Neural crest cell (in vitro differentiated cells): Measurements from ENCODE around the gene PCBP3. TPM values are rescaled to one million over a fixed set of nuclear protein-coding genes. Genes with fewer than 3 reads are reported as not detected.

ENCODE experiments used
- DNase-seq: peaks from one replicate; pipeline ENCODE4 v3.0.0; 2021; ENCODE audit warnings: low read depth, mixed read lengths, low spot score
- H3K27ac Mint-ChIP-seq: one replicate; pipeline ENCODE4 v1.8.0; 2021; ENCODE audit warnings: mild to moderate bottlenecking, mixed read lengths; ENCODE audit not compliant: unreplicated experiment
- H3K27me3 Mint-ChIP-seq: 2 replicates; pipeline ENCODE4 v1.8.0; 2021; ENCODE audit warnings: low read depth, mild to moderate bottlenecking, mixed read lengths
- H3K36me3 Mint-ChIP-seq: 2 replicates; pipeline ENCODE4 v1.8.0; 2021; ENCODE audit warnings: low read depth, mild to moderate bottlenecking, mixed read lengths
- H3K4me1 Mint-ChIP-seq: 2 replicates; pipeline ENCODE4 v1.8.0; 2021; ENCODE audit warnings: mixed read lengths
- H3K4me3 Mint-ChIP-seq: one replicate; pipeline ENCODE4 v1.8.0; 2021; ENCODE audit warnings: mild to moderate bottlenecking, mixed read lengths
- H3K9me3 Mint-ChIP-seq: 2 replicates; pipeline ENCODE4 v1.8.0; 2021; ENCODE audit warnings: mixed read lengths
- total RNA-seq: library from RNA; stranded (reverse); gene quantifications from 2 replicates; pipeline ENCODE4 v1.2.1, GENCODE V29; 2021
- TF ChIP-seq, protein P1 (sequence below): fragments of 200-600 bp; sonication (generic); conservative IDR thresholded peaks from 2 replicates; pipeline ENCODE4 v1.5.0; 2021; ENCODE audit warnings: antibody characterized with exemption, mild to moderate bottlenecking

Gene PCBP3
- total RNA-seq, 1 donor from 2014 or later: 5.1 TPM

DNA sequence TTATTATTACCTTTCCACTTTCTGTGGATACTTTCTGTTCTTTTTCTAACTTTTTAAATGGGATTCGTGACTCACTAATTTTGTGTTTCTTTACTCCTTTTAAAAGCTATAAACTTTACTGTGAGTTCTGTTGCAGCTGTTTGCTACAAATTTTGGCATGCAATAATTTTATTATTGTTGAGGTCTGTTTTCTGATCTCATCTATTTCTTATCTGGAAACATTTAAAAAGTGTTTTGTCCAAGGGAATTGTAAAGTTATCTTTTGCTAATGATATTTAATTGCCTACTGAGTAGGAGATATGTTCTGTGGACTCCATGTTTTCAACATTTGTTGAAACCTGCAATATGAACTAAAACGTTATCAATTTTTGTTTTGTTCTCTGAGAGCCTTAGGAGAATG is 199.9 kb downstream of the PCBP3 start:
- H3K9me3 Mint-ChIP-seq: peaks cover 7% of the 10 kb centered on the region
- TF ChIP-seq, protein P1, sequence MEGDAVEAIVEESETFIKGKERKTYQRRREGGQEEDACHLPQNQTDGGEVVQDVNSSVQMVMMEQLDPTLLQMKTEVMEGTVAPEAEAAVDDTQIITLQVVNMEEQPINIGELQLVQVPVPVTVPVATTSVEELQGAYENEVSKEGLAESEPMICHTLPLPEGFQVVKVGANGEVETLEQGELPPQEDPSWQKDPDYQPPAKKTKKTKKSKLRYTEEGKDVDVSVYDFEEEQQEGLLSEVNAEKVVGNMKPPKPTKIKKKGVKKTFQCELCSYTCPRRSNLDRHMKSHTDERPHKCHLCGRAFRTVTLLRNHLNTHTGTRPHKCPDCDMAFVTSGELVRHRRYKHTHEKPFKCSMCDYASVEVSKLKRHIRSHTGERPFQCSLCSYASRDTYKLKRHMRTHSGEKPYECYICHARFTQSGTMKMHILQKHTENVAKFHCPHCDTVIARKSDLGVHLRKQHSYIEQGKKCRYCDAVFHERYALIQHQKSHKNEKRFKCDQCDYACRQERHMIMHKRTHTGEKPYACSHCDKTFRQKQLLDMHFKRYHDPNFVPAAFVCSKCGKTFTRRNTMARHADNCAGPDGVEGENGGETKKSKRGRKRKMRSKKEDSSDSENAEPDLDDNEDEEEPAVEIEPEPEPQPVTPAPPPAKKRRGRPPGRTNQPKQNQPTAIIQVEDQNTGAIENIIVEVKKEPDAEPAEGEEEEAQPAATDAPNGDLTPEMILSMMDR: no peak
- no peaks in the 10 kb centered on the region for H3K27me3 Mint-ChIP-seq

DNA sequence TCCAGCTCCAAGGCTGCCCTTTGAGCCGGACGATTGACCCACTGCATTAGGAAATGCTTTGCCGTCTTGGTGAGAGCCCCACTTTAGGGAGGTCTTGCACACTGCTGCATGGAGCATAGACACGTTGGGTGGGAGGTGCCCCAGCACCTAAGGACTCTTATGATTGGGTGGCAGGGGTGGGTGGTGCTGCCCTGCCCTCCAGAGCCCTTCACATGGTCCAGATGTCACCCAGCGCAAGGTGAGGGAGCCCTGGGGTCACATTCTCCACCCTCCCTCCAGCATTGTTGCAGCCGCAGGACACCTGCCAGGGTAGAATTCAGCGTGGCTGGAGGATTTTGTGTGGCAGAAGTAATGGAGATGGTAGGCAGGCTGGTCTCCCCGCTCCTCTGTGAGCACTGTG is 200.7 kb downstream of the PCBP3 start:
- Mint-ChIP-seq H3K27ac (no peak overlapping the region), H3K4me3 (no peak overlapping the region), H3K36me3 (peaks cover 4% of the 10 kb centered on the region), H3K9me3 (peaks cover 7% of the 10 kb centered on the region), H3K27me3 (no peaks in the 10 kb centered on the region), H3K4me1 (peaks cover 30% of the 10 kb centered on the region)
- TF ChIP-seq, protein P1: no peak
- no peak for DNase-seq

More for the DNA sequence above, 199.9 kb downstream of the PCBP3 start:
- Mint-ChIP-seq H3K36me3 (peaks cover 4% of the 10 kb centered on the region), H3K4me3 (no peak overlapping the region), H3K27ac (no peak overlapping the region), H3K4me1 (peaks cover 28% of the 10 kb centered on the region)
- no peak for DNase-seq

DNA sequence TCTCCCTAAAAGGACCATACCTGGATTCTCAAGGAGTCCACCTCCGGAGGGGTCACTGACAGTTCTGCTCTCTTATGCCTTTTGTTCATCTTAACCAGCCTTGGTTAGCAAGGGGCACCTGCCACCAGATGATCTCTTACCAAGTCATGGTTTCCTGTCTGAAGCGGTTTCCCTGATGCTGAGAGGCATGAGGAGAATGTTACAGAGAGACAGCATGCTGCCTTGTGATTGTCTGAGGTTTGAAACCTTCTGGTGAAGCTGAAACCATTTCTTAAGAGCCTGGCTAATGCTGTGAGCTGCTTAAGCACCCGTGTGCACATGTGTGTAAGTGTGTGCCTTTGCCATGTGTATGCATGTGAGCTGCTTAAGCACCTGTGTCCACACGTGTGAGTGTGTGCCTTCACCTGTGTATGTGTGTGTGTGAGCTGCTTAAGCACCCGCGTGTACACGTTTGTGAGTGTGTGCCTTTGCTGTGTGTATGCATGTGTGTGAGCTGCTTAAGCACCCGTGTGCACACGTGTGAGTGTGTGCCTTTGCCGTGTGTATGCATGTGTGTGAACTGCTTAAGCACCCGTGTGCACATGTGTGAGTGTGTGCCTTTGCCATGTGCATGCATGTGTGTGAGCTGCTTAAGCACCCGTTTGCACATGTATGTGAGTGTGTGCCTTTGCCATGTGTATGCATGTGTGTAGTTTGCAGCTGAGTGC is 201.7 kb downstream of the PCBP3 start:
- Mint-ChIP-seq H3K9me3 (peaks cover 7% of the 10 kb centered on the region), H3K4me3 (no peak overlapping the region), H3K36me3 (peaks cover 4% of the 10 kb centered on the region), H3K4me1 (peaks cover 30% of the 10 kb centered on the region), H3K27me3 (no peaks in the 10 kb centered on the region), H3K27ac (peak overlapping the region; percentile 44)
- DNase-seq: no peak
- TF ChIP-seq, protein P1: no peak

DNA sequence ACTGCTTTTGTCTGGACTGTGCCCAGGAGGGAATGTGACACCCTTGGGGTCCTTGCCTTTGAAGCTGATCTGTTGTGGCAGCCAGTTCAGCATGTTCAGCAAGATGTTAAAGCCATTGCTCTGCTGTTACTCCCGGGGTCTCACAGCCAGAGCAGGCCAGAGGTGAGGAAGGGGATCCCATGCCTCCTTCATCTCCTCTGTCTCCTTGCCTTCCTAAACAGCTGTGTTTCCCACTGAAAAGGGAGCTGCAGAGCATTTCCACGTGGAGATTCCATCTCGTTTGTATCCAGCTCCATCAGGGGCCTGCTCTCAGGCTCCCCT is 202.2 kb downstream of the PCBP3 start:
- peaks cover 30% of the 10 kb centered on the region for H3K4me1 Mint-ChIP-seq
- no peak for DNase-seq
- TF ChIP-seq, protein P1: no peak
- H3K27ac Mint-ChIP-seq: peak overlapping the region; percentile 44
- no peaks in the 10 kb centered on the region for H3K27me3 Mint-ChIP-seq
- H3K9me3 Mint-ChIP-seq: peaks cover 7% of the 10 kb centered on the region
- H3K36me3 Mint-ChIP-seq: peaks cover 4% of the 10 kb centered on the region
- H3K4me3 Mint-ChIP-seq: no peak overlapping the region

DNA sequence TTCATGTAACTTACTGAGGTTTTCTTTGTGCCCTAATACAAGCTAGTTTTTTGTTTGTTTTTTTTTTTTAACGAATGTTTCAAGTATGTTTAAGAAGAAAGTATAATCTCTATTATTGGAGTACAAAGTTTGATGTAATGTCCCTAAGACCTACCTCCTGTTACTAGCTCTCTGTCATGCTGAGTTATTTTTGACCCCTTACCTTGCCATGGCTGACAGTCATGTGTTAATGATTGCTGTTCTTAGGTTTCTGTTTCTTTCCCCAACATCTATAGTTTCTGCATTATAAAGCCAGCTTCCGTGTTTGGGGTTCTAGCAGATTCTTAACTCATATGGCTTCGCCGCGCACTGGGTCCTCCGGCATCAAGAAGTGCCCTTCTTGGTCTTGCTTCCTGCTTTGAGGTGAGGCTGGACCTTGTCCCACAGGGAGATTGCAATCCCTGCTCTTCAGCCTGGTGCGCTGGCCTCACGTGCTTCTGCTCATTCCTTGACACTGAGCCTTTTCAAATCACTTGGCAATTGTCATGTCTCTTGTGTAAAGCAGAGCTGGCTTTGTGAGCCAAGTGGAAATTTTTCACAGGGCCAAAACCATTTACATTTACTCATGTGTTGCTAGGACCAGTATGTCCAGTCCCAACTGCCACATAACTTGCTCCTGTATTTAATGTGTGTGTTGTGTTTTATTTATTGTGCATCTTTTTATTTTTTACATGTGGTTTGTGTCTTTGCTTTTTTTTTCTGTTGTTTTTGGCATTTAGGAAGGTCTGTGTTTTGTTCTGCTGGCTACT is 203.0 kb downstream of the PCBP3 start:
- peaks cover 30% of the 10 kb centered on the region for H3K4me1 Mint-ChIP-seq
- peak overlapping the region; percentile 47 for H3K27ac Mint-ChIP-seq
- DNase-seq: no peak

More for the DNA sequence above, 203.0 kb downstream of the PCBP3 start:
- TF ChIP-seq, protein P1: no peak
- Mint-ChIP-seq H3K4me3 (no peak overlapping the region), H3K9me3 (peaks cover under 1% of the 10 kb centered on the region), H3K27me3 (no peaks in the 10 kb centered on the region), H3K36me3 (no peaks in the 10 kb centered on the region)
